ENCODE results near the gene STEAP2. TPM values are rescaled to one million over a fixed set of nuclear protein-coding genes. Genes with fewer than 3 reads are reported as not detected.
A peak's percentile ranks its signal among the peaks of the same experiment; 100 is the strongest.
"Not testable (repeated sequence)": the region's sequence is repeated elsewhere in the genome, so short reads cannot be mapped to it uniquely, and the experiment has no call there.

Gene STEAP2
- total and polyA plus RNA-seq, 8 donors: 2.3 to 10.7 (median 7.3) TPM

DNA sequence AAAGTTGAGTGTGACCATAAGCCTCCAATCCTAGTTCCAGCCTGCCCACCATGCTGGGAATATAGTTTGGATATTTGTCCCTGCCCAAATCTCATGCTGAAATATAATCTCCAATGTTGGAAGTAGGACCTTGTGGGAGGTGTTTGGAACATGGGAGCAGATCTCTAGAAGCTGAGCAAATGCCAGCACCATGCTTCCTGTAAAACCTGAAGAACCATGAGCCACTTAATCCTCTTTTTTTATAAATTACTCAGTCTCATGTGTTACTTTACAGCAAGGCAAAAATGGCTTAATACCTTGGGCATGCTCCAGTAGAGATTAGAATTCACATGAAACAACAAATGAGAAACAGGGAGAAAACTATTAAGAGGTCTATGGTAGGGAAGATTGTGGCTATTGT, 30.1 kb upstream of the STEAP2 start:
- intact Hi-C loops (cut with DNase I): no loop called here
- H3K27me3 ChIP-seq: no peaks in the 10 kb centered on the region
- TF ChIP-seq, protein P1, sequence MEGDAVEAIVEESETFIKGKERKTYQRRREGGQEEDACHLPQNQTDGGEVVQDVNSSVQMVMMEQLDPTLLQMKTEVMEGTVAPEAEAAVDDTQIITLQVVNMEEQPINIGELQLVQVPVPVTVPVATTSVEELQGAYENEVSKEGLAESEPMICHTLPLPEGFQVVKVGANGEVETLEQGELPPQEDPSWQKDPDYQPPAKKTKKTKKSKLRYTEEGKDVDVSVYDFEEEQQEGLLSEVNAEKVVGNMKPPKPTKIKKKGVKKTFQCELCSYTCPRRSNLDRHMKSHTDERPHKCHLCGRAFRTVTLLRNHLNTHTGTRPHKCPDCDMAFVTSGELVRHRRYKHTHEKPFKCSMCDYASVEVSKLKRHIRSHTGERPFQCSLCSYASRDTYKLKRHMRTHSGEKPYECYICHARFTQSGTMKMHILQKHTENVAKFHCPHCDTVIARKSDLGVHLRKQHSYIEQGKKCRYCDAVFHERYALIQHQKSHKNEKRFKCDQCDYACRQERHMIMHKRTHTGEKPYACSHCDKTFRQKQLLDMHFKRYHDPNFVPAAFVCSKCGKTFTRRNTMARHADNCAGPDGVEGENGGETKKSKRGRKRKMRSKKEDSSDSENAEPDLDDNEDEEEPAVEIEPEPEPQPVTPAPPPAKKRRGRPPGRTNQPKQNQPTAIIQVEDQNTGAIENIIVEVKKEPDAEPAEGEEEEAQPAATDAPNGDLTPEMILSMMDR (IDR thresholded peaks at IDR 0.05): no peak
- H3K4me3 ChIP-seq: no peak overlapping the region
- DNase-seq (no peak), ATAC-seq (no peak), FAIRE-seq (no peak)
- H3K27ac ChIP-seq: no peak overlapping the region
- H3K4me1 ChIP-seq: peaks cover 0 to 25% (median 0%) of the 10 kb centered on the region in 3 donors
- no peaks in the 10 kb centered on the region for H3K9me3 ChIP-seq
- no peaks in the 10 kb centered on the region for H3K36me3 ChIP-seq

DNA sequence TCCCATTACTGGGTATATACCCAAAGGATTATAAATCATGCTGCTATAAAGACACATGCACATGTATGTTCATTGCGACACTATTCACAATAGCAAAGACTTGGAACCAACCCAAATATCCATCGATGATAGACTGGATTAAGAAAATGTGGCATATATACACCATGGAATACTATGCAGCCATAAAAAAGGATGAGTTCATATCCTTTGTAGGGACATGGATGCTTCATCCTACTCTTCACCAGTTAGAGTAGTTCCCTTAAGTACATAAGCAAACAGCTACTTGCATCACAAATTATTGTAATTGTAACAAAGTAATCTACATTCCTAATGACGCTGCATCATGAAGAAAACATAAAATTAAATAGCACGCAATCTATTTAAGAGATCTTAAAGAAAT, 25.2 kb upstream of the STEAP2 start:
- ATAC-seq; H3K27ac ChIP-seq; H3K27me3 ChIP-seq; intact Hi-C loops (cut with DNase I); DNase-seq; FAIRE-seq; H3K4me3 ChIP-seq; H3K9me3 ChIP-seq; H3K36me3 ChIP-seq: not testable (repeated sequence)
- H3K4me1 ChIP-seq: peaks cover 10 to 17% (median 10%) of the 10 kb centered on the region in 3 donors
- 74 to 88% methylated on average over 4 of the region's 4 CpGs for WGBS, 2 donors

DNA sequence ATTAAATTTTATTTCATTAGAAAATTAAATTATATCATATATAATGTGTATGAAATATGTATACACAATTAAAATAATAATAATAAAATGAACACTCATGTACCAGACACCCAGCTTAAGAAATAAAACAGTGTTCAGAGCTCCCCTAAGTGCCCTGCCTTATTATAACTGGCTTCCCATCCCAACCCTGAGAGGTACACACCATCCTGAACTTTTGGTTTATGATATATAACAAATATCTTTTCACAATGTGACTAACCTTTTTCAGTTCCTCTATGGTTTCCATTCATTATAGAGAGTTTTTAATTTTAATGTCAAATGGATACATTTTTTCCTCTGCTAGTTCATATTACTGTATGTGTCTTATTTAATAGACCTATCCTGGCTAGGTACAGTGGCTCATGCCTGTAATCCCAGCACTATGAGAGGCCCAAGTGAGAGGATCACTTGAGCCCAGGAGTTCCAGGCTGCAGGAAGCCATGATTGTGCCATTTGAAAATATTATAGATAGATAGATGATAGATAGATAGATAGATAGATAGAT, 24.0 kb upstream of the STEAP2 start:
- peak in 1 of 4 donors; percentile 16 for ATAC-seq
- no peak for DNase-seq
- H3K27ac ChIP-seq: no peak overlapping the region

DNA sequence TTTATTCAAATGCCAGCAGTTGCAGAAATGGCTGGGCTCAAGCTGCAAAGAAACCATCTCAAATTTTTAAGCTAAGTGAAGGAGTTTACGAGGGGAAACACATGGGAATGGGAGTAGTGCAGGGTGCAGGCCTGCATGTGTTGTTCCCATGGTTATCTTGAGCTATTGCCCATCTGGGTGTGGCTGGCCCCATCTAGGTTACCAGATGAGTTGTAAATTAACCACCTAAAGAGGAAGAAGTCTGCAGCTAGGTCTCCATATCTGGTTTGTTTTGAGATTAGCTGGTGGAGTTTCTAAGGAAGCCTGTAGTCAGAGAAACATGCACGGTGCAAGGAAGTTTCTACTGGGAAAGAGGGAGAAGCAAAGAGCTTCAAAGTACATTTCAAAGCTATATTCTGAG, 23.3 kb upstream of the STEAP2 start:
- Histone ChIP-seq H3K4me3 (no peak overlapping the region), H3K27ac (peak overlapping the region in 3 of 4 donors; percentile 13 to 72 (median 50)), H3K27me3 (no peaks in the 10 kb centered on the region), H3K9me3 (no peaks in the 10 kb centered on the region), H3K36me3 (no peaks in the 10 kb centered on the region), H3K4me1 (peaks cover 10 to 16% (median 10%) of the 10 kb centered on the region in 3 donors)
- TF ChIP-seq, protein P1 (IDR thresholded peaks at IDR 0.05): no peak
- DNase-seq (peak in 2 of 6 donors; percentile 52 to 68), FAIRE-seq (no peak), ATAC-seq (peak; percentile 88 to 100 (median 97))
- 7 to 10% methylated on average over 2 of the region's 2 CpGs for WGBS, 2 donors
- intact Hi-C loops (cut with DNase I): no loop called here

More for the DNA sequence above, 24.0 kb upstream of the STEAP2 start:
- Histone ChIP-seq H3K27me3 (no peaks in the 10 kb centered on the region), H3K36me3 (no peaks in the 10 kb centered on the region), H3K4me1 (peaks cover 10 to 17% (median 10%) of the 10 kb centered on the region in 3 donors), H3K4me3 (no peak overlapping the region), H3K9me3 (no peaks in the 10 kb centered on the region)
- TF ChIP-seq, protein P1 (IDR thresholded peaks at IDR 0.05): no peak
- no peak for FAIRE-seq
- intact Hi-C loops (cut with DNase I): no loop called here

DNA sequence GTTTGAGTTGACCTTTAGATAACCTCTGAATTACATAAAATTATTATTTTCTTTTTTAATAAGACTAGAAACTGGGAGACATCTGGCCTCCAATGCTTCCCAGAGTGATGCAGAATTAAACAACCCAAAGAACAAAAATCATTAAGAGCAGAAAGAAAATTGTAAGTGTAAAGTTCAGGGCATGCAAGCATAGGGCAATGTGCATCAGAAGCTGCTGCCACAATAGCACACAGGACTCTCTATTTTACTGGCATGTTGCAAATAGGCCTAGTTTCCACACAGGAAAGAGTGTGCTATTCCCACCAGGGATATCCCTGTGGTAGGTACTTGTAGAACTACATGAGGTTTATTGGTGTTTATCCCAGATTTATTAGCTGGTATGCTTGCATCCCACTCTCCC, 20.5 kb upstream of the STEAP2 start:
- no peak for FAIRE-seq
- H3K36me3 ChIP-seq: no peaks in the 10 kb centered on the region
- DNase-seq: no peak
- H3K4me1 ChIP-seq: peaks cover 10 to 13% (median 10%) of the 10 kb centered on the region in 3 donors
- H3K27ac ChIP-seq: no peak overlapping the region
- no peak overlapping the region for H3K4me3 ChIP-seq
- no peaks in the 10 kb centered on the region for H3K9me3 ChIP-seq
- H3K27me3 ChIP-seq: no peaks in the 10 kb centered on the region
- no peak for ATAC-seq
- intact Hi-C loops (cut with DNase I): no loop called here
- TF ChIP-seq, protein P1 (IDR thresholded peaks at IDR 0.05): no peak

Measured in pancreas (tissue), 10 donors.